A673 (cell line): ENCODE results near the gene CARD8.

Source experiments
- CTCF ChIP-seq: fragments of 300-800, 200-600 bp; sonication (generic); conservative IDR thresholded peaks from 2 replicates; pipeline ENCODE4 v1.5.1; 2017; ENCODE audit warnings: low read depth, mild to moderate bottlenecking, antibody characterized with exemption, low read length, moderate library complexity, mixed read lengths
- EZH2 ChIP-seq: fragments of 200-600 bp; sonication (generic); IDR thresholded peaks from 2 replicates; pipeline ENCODE4 v1.6.1; 2017; ENCODE audit warnings: borderline replicate concordance, low read depth, mild to moderate bottlenecking, mixed read lengths, antibody characterized with exemption, low read length; ENCODE audit not compliant: poor library complexity, severe bottlenecking

GRCh38 chr19:48290401-48290770 lies 34.7 kb upstream of the CARD8 start:
- TF ChIP-seq CTCF, result peak; percentile 19; the same call in 1 of the 2 replicates
- no peak for TF ChIP-seq EZH2
